PC-3 (cell line): ENCODE results near the gene MRC1.

Source experiments
- EZH2 ChIP-seq: fragments of 300-600 bp; sonication (generic); IDR thresholded peaks from one replicate; pipeline ENCODE4 v1.6.1; 2017; ENCODE audit warnings: antibody characterized with exemption, mild to moderate bottlenecking, low read length; ENCODE audit not compliant: unreplicated experiment
- EZH2phosphoT487 ChIP-seq: fragments of 300-600 bp; sonication (generic); IDR thresholded peaks from 2 replicates; pipeline ENCODE4 v1.6.1; 2018; ENCODE audit warnings: mild to moderate bottlenecking, antibody characterized with exemption, low read length, borderline replicate concordance
- TF ChIP-seq, protein P1 (sequence below): fragments of 300-600 bp; sonication (generic); conservative IDR thresholded peaks from 2 replicates; pipeline ENCODE4 v1.5.1; 2017; ENCODE audit warnings: antibody characterized with exemption, low read depth, mild to moderate bottlenecking, low read length

DNA sequence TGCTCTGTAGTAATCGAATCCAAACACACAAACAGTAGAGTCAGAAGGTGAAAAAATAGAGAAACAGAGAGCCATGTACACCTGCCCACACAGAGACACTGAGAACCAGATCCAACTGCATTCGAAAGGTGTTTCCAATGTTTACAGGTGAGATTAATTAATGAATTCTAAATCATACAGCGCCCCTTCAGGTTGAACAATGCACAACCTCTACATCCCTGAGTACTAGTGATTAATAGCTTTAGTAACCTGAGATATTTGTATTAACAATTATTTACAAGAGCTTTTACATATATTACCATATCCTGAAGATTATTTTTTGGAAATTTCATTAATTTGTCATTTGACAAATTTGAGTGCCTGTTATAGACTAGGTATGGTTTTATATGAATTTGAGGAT, 7.6 kb upstream of the MRC1 start:
- TF ChIP-seq, protein P1, sequence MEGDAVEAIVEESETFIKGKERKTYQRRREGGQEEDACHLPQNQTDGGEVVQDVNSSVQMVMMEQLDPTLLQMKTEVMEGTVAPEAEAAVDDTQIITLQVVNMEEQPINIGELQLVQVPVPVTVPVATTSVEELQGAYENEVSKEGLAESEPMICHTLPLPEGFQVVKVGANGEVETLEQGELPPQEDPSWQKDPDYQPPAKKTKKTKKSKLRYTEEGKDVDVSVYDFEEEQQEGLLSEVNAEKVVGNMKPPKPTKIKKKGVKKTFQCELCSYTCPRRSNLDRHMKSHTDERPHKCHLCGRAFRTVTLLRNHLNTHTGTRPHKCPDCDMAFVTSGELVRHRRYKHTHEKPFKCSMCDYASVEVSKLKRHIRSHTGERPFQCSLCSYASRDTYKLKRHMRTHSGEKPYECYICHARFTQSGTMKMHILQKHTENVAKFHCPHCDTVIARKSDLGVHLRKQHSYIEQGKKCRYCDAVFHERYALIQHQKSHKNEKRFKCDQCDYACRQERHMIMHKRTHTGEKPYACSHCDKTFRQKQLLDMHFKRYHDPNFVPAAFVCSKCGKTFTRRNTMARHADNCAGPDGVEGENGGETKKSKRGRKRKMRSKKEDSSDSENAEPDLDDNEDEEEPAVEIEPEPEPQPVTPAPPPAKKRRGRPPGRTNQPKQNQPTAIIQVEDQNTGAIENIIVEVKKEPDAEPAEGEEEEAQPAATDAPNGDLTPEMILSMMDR, result 0 out of 2 replicates have a peak, but pooled peaks have one; percentile 15
- TF ChIP-seq EZH2 (no peak), EZH2phosphoT487 (no peak)
